Parathyroid adenoma (tissue), 2 donors: Measurements from ENCODE around the gene ANKRD10.

Experiments
- H2AFZ ChIP-seq: fragments of 300-600 bp; sonication (generic); one replicate; pipeline ENCODE4 v1.7.0; 2017; ENCODE audit warnings: antibody characterized with exemption, mild to moderate bottlenecking
- H3K27ac ChIP-seq: fragments of 300-600 bp; sonication (generic); one replicate; pipeline ENCODE4 v1.7.0; 2017
- H3K27me3 ChIP-seq: fragments of 300-600 bp; sonication (generic); one replicate; pipeline ENCODE4 v1.7.0; 2017; ENCODE audit warnings: low read length; ENCODE audit not compliant: control insufficient read depth, insufficient read depth
- H3K36me3 ChIP-seq: fragments of 300-600 bp; sonication (generic); one replicate; pipeline ENCODE4 v1.7.0; 2017; ENCODE audit warnings: low read length; ENCODE audit not compliant: control insufficient read depth, insufficient read depth
- H3K4me1 ChIP-seq: fragments of 300-600 bp; sonication (generic); one replicate; pipeline ENCODE4 v1.7.0; 2017; ENCODE audit warnings: control low read depth
- H3K4me2 ChIP-seq: fragments of 300-600 bp; sonication (generic); one replicate; pipeline ENCODE4 v1.7.0; 2017; ENCODE audit warnings: low read length
- H3K4me3 ChIP-seq: fragments of 300-600 bp; sonication (generic); one replicate; pipeline ENCODE4 v1.7.0; 2017; ENCODE audit warnings: low read depth, low read length
- H3K79me2 ChIP-seq: fragments of 300-600 bp; sonication (generic); one replicate; pipeline ENCODE4 v1.7.0; 2017; ENCODE audit warnings: control low read depth
- H3K9ac ChIP-seq: fragments of 300-600 bp; sonication (generic); one replicate; pipeline ENCODE4 v1.7.0; 2017; ENCODE audit warnings: mild to moderate bottlenecking
- H3K9me3 ChIP-seq: fragments of 300-600 bp; sonication (generic); one replicate; pipeline ENCODE4 v1.7.0; 2017; ENCODE audit warnings: low read length; ENCODE audit not compliant: control insufficient read depth
- CTCF ChIP-seq: fragments of 300-600 bp; sonication (generic); IDR thresholded peaks from one replicate; pipeline ENCODE4 v1.7.0; 2017; ENCODE audit warnings: antibody characterized with exemption, mild to moderate bottlenecking
- donor health status: primary hyperparathyroidism.

Gene ANKRD10

GRCh38 chr13:110867380-110867779 is 47.5 kb downstream of the ANKRD10 start:
- Histone ChIP-seq H3K27me3 (no peaks in the 10 kb centered on the region), H3K9me3 (no peaks in the 10 kb centered on the region), H3K4me1 (no peaks in the 10 kb centered on the region), H3K4me3 (no peak overlapping the region), H3K4me2 (no peak overlapping the region), H3K27ac (no peak overlapping the region), H2AFZ (no peak overlapping the region), H3K79me2 (no peaks in the 10 kb centered on the region), H3K36me3 (no peaks in the 10 kb centered on the region), H3K9ac (no peak overlapping the region)
- TF ChIP-seq CTCF = no peak

- H3K27ac ChIP-seq = no peak overlapping the region
- no peak for TF ChIP-seq CTCF
- H3K9me3 ChIP-seq = no peaks in the 10 kb centered on the region
These were observed 48.2 kb downstream of the ANKRD10 start for GRCh38 chr13:110866491-110867170.

GRCh38 chr13:110863685-110864084 is 51.2 kb downstream of the ANKRD10 start:
- H3K4me1 ChIP-seq = no peaks in the 10 kb centered on the region
- H3K27ac ChIP-seq = no peak overlapping the region
- H3K36me3 ChIP-seq = no peaks in the 10 kb centered on the region
- no peaks in the 10 kb centered on the region for H3K27me3 ChIP-seq
- no peak for TF ChIP-seq CTCF
- H3K4me2 ChIP-seq = no peak overlapping the region
- no peak overlapping the region for H3K4me3 ChIP-seq
- H3K79me2 ChIP-seq = no peaks in the 10 kb centered on the region
- H3K9me3 ChIP-seq = no peaks in the 10 kb centered on the region
- H2AFZ ChIP-seq = no peak overlapping the region
- H3K9ac ChIP-seq = no peak overlapping the region

More at GRCh38 chr13:110866491-110867170, 48.2 kb downstream of the ANKRD10 start:
- Histone ChIP-seq H3K4me2 (no peak overlapping the region), H3K27me3 (no peaks in the 10 kb centered on the region), H3K79me2 (no peaks in the 10 kb centered on the region), H2AFZ (no peak overlapping the region), H3K4me3 (no peak overlapping the region), H3K9ac (no peak overlapping the region), H3K4me1 (no peaks in the 10 kb centered on the region), H3K36me3 (no peaks in the 10 kb centered on the region)

- no peak for TF ChIP-seq CTCF
These were observed 53.9 kb downstream of the ANKRD10 start for GRCh38 chr13:110860983-110861382.

More at GRCh38 chr13:110860983-110861382, 53.9 kb downstream of the ANKRD10 start:
- Histone ChIP-seq H3K4me2 (no peak overlapping the region), H3K79me2 (no peaks in the 10 kb centered on the region), H3K4me1 (no peaks in the 10 kb centered on the region), H3K36me3 (no peaks in the 10 kb centered on the region), H3K27me3 (no peaks in the 10 kb centered on the region), H3K9me3 (no peaks in the 10 kb centered on the region), H3K27ac (no peak overlapping the region), H2AFZ (no peak overlapping the region), H3K4me3 (no peak overlapping the region), H3K9ac (no peak overlapping the region)
